Measurements from ENCODE around the gene LLCFC1. TPM values are rescaled to one million over a fixed set of nuclear protein-coding genes. Genes with fewer than 3 reads are reported as not detected.

LLCFC1 gene
- total RNA-seq, 1 donor from 2014 or later: not detected

DNA sequence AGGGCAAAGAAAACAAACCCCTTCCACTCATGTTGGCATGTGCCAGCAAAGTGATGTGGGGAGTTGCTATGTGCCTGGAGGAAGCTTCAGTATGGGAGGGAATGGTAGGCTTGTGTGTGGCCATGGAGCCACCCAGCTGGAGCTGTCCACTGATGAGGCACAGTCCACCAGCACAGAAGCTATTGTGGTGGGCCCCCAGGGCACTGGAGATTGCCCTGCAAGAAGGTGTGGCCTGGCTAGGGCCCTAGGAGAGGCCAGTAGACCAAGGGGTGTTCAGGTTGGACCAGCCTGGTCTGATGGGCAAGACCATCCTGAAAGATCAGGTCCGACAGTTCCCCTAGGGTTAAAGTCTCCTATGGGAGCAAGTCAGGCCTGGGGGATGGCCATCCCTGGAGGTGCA lies 45.0 kb downstream of the LLCFC1 start:
- intact Hi-C loops (cut with micrococcal nuclease): no loop called here

Other genes starting within 250 kb of the LLCFC1 start
- not detected in 2 replicates for gene PRSS1, start 190.0 kb upstream of the LLCFC1 start, total RNA-seq
- gene PRSS2, start 168.5 kb upstream of the LLCFC1 start, total RNA-seq: not detected in 2 replicates
- 4.4 and 5.9 TPM in 2 replicates for gene EPHB6, start 84.4 kb upstream of the LLCFC1 start, total RNA-seq
- not detected in 2 replicates for gene TRPV6, start 53.7 kb upstream of the LLCFC1 start, total RNA-seq
- not detected in 2 replicates for gene TRPV5, start 5.7 kb upstream of the LLCFC1 start, total RNA-seq
- 0.32 and 0.57 TPM in 2 replicates for gene KEL, start 22.9 kb downstream of the LLCFC1 start, total RNA-seq
- gene OR9A2, start 87.6 kb downstream of the LLCFC1 start, total RNA-seq: not detected in 2 replicates
- not detected in 2 replicates for gene OR6V1, start 112.9 kb downstream of the LLCFC1 start, total RNA-seq
- gene PIP, start 192.6 kb downstream of the LLCFC1 start, total RNA-seq: not detected in 2 replicates
- not detected in 2 replicates for gene TAS2R39, start 243.9 kb downstream of the LLCFC1 start, total RNA-seq

Data from T-helper 2 cell treated with Interferon-gamma antibody and Interleukin-4, amounts not matched to agents 100 ng/mL and 5 ng/mL, for 36 hours (primary cell).